GM12891 (cell line): Measurements from ENCODE around the gene BRAF.
A peak's percentile ranks its signal among the peaks of the same experiment; 100 is the strongest.
"Not testable (repeated sequence)": the region's sequence is repeated elsewhere in the genome, so short reads cannot be mapped to it uniquely, and the experiment has no call there.

ENCODE experiments used
- DNase-seq: peaks from one replicate; pipeline ENCODE4 v3.0.0; 2011; ENCODE audit warnings: low spot score; ENCODE audit not compliant: insufficient read length
- FAIRE-seq: peaks from 2 replicates; lab custom pipeline; 2011; peaks lifted over from hg19 to GRCh38; lab: Jason Lieb, UNC
- PAX5 ChIP-seq: IDR thresholded peaks from 2 replicates; pipeline ENCODE4 v1.6.1; 2011; ENCODE audit warnings: low read length, moderate library complexity, mild to moderate bottlenecking; ENCODE audit not compliant: insufficient read depth, severe bottlenecking
- POLR2A ChIP-seq: IDR thresholded peaks from 2 replicates; pipeline ENCODE4 v1.6.1; 2011; ENCODE audit warnings: low read depth, low read length, control low read depth
- POLR2AphosphoS5 ChIP-seq: IDR thresholded peaks from 2 replicates; pipeline ENCODE4 v1.6.1; 2011; ENCODE audit warnings: low read depth, low read length, control low read depth
- POU2F2 ChIP-seq: IDR thresholded peaks from 2 replicates; pipeline ENCODE4 v1.6.1; 2011; ENCODE audit warnings: low read depth, mild to moderate bottlenecking, control low read depth, low read length, moderate library complexity
- SPI1 ChIP-seq: IDR thresholded peaks from 2 replicates; pipeline ENCODE4 v1.6.1; 2011; ENCODE audit warnings: low read depth, low read length, control low read depth
- TAF1 ChIP-seq: IDR thresholded peaks from 2 replicates; pipeline ENCODE4 v1.6.1; 2011; ENCODE audit warnings: low read depth, low read length, control low read depth

BRAF gene

DNA sequence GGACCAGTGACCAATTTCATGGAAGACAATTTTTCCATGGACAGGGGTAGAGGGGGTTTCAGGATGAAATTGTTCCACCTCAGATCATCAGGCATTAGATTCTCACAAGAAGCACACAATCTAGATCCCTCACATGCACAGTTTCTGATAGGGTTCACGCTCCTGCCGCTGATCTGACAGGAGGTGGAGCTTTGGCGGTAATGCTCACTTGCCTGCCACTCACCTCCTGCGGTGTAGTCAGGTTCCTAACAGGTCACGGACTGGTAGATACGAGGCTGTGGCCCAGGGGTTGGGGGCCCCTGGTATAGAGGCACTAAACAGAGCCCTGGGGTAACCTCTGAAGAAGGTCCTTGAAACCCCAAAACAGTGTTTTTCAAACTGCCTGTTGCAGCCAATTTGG lies 6.5 kb downstream of the BRAF start:
- TF ChIP-seq POLR2A (no peak), PAX5 (no peak), POU2F2 (no peak), POLR2AphosphoS5 (no peak), TAF1 (no peak), SPI1 (no peak)
- FAIRE-seq (no peak), DNase-seq (no peak)

DNA sequence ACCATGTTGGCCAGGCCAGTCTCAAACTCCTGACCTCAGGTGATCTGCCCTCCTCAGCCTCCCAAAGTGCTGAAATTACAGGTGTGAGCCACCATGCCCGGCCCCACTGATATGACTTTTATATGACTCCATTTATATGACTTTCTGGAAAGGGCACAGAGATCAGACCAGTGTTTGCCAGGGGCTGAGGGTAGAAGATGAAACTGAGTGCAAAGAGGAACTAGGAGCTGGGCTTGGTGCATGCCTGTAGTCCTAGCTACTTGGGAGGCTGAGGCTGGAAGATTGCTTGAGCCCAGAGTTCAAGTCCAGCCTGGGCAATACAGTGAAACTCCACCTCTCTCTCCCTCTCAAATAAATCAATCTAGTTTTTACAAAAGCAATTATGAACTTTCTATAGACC lies 7.5 kb downstream of the BRAF start:
- FAIRE-seq = no peak
- TF ChIP-seq POU2F2 (no peak), POLR2A (no peak), TAF1 (no peak), SPI1 (no peak), PAX5 (no peak), POLR2AphosphoS5 (no peak)
- no peak for DNase-seq

DNA sequence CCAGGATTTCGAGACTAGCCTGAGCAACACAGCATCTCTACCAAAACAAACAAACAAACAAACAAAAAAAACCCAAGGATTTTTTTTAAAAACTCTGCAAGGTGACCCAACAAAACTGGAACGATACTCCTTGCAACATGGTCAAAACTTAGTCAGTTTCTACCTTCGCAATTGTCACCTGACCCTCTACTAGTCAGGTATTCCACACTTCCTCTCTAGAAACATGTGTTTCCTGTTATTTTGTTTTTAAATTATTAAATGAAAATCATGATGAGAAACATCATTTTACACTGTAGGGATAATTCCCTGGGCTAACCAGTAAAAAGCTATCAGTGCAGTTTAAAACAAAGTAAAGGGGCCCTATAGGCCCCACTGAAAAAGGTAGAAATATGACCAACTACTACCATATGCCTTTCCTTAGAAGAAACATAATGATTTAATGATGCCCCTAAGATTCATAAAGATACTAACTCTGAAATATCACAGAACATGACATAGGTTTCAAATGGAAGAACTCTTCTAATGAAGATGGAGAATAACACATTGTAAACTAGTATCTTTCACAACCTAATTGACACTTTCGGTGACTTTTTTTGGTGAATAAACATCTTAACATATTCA lies 8.7 kb downstream of the BRAF start:
- TF ChIP-seq SPI1 (peak; percentile 40; the same call in 1 of the 2 replicates), POU2F2 (no peak)
- FAIRE-seq (no peak), DNase-seq (no peak)

DNA sequence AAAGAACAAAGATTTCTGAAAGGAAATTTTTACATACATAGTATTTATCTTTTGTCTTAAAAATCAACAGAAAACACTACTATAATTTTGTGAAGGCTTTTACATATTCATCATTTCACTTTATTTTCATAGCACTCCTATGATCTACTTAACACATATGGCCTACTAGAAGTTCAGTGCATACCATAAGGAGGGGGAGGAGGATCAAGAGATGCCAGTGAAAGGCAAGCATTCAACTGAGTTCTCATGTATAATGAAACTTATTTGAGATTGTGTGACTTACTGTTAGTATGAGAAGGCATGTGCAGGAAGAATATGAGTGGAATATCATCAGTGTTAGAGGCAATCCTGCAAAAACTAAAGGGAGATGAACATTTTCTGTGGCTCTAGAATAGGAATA lies 10.6 kb downstream of the BRAF start:
- no peak for FAIRE-seq
- DNase-seq = no peak
- TF ChIP-seq POLR2AphosphoS5 (no peak), POU2F2 (no peak), TAF1 (no peak), POLR2A (no peak), SPI1 (no peak), PAX5 (no peak)

DNA sequence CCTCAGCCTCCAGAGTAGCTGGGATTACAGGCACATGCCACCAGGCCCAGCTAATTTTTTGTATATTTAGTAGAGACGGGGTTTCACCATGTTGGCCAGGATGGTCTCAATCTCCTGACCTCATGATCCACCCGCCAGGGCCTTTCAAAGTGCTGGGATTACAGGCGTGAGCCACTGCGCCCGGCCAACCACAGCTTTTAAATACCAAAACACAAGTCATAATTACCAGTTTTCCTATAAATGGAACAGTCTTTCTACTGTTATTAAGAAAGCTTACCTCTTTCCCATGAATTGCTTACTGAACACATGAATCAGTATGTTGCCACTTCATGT lies 11.2 kb downstream of the BRAF start:
- DNase-seq, FAIRE-seq: not testable (repeated sequence)

DNA sequence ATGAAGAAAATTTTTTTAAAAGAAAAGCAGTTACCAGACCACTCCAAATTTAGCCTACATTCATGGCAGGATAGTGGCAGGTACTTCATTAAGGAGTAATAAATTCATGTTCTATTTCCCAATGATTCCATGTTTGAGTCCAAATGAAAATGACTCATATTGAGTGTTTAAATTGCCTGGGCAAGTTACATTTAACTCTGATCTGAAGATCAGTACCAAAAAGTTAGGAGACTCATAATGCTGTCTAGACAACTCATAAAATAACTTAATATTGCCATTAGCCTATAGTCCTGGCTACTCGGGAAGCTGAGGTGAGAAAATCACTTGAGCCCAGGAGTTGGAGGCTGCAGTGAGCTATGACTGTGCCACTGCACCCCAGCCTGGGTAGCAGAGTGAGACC lies 13.0 kb downstream of the BRAF start:
- DNase-seq (no peak), FAIRE-seq (no peak)

DNA sequence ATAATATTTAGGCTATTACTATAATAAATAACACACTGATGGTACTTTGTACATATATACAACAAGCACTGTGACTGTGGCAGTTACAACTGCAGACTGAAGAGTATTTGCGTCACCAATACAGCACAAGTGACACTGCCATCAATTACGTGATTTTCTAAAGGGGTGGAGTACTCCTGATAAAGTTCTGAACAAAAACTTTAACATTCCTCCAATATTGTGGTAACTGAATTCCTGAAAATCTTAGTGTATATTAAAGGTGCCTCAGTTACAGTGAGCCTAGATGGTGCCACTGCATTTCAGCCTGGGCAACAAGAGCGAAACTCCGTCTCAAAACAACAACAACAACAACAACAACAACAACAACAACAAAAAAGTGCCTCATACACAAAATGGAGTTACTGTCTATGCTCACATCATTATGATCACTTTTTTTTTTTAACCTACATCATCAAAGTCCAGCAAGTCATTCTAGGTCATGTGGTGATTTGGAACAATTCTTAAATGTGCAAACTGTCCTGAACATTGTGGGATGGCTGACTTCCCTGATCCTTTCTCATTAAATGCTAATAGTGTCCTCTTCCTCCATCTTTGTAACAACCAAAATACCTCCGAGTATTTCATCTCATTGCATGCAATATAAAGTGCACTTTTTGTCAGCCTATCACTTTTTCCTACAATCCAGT lies 15.1 kb downstream of the BRAF start:
- DNase-seq (no peak), FAIRE-seq (no peak)
- TF ChIP-seq POU2F2 (no peak), POLR2A (no peak), POLR2AphosphoS5 (no peak), SPI1 (no peak), TAF1 (no peak), PAX5 (no peak)

More for the DNA sequence above, 13.0 kb downstream of the BRAF start:
- TF ChIP-seq PAX5 (no peak), POU2F2 (no peak), TAF1 (no peak), POLR2AphosphoS5 (no peak), SPI1 (no peak), POLR2A (no peak)

DNA sequence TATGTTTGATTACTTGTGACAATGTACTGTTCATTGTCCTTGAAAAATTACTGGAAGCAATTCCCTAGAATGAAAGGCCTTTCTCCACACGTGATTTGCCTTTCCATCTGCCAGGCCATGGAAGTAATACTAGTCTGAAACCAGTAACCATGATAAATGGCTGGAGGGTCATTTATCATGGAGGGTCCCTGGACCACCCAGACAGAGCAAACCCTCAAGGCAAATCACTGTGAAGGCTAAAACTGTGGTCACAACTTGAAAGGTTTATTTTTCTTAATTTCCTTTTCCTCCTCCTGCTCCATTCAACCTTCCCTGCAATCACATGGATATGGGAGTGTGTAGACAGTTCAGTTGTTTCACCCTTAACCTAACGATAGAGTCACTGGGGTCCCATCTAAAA lies 16.4 kb downstream of the BRAF start:
- FAIRE-seq (peak; percentile 62), DNase-seq (no peak)
- TF ChIP-seq POLR2A (no peak), POLR2AphosphoS5 (no peak), PAX5 (no peak), TAF1 (no peak), POU2F2 (no peak), SPI1 (no peak)

DNA sequence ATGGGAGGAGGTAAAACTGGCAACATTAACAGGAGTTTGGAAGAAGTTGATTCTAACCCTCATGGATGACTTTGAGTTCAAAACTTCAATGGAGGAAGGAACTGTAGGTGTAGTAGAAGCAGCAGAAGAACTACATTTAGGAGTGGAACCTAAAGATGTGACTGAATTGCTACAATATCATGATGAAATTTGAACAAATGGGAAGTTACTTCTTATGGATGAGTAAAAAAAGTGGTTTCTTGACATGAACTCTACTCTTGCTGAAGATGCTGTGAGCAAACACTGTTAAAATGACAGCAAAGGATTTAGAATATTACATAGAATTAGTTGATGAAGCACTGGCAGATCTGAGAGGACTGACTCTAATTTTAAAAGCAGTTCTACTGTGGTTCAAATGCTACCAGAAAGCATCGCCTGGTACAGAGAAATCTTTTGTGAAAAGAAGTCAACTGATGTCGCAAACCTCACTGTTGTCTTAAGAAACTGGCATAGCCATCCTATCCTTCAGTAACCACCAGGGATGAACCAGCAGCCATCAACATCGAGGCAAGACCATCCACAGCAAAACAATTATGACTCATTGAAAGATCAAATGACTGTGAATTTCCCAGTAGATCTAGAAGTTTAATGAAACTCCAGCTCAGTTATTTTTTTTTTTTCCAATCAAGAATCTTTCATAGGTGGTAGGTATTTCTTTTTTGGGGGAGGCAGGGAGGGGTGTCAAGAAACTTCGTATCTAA lies 20.8 kb downstream of the BRAF start:
- no peak for DNase-seq
- TF ChIP-seq POU2F2 (no peak), POLR2A (no peak), SPI1 (no peak), PAX5 (no peak), TAF1 (no peak), POLR2AphosphoS5 (no peak)
- FAIRE-seq = peak; percentile 5

DNA sequence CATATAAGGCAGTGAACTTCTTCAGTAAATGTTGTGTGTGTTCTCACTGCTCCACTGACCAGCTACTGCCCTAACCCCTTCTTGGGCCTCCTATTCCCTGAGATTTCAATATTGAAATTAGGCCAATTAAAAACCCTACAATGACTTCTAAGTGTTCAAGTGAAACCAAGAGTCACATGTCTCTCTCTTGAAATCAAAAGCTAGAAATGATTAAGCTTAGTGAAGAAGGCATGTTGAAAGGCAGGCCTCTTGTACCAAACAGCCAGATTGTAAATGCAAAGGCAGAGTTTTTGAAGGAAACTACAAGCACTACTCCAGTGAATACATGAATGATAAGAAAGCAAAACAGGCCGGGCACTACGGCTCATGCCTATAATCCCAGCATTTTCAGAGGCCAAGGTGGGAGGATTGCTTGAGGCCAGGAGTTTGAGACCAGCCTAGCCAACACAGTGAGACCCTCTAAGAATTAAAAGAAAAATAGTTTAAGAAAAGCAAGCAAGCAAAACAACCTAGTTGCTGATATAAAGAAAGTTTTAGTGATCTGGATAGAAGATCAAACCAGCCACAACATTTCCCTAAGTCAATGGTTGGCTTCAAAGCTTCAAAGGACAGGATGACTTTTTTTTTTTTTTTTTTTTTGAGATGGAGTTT lies 22.3 kb downstream of the BRAF start:
- peak; percentile 58 for FAIRE-seq
- no peak for TF ChIP-seq POLR2A
- TF ChIP-seq SPI1 = no peak
- no peak for TF ChIP-seq PAX5
- TF ChIP-seq POU2F2 = no peak
- TF ChIP-seq TAF1 = no peak
- no peak for TF ChIP-seq POLR2AphosphoS5
- no peak for DNase-seq
